ENCODE results near the gene COL5A1. TPM values are rescaled to one million over a fixed set of nuclear protein-coding genes. Genes with fewer than 3 reads are reported as not detected.

COL5A1 gene
- total and polyA plus RNA-seq, 11 donors, result 7.6 to 91.3 (median 13.4) TPM

DNA sequence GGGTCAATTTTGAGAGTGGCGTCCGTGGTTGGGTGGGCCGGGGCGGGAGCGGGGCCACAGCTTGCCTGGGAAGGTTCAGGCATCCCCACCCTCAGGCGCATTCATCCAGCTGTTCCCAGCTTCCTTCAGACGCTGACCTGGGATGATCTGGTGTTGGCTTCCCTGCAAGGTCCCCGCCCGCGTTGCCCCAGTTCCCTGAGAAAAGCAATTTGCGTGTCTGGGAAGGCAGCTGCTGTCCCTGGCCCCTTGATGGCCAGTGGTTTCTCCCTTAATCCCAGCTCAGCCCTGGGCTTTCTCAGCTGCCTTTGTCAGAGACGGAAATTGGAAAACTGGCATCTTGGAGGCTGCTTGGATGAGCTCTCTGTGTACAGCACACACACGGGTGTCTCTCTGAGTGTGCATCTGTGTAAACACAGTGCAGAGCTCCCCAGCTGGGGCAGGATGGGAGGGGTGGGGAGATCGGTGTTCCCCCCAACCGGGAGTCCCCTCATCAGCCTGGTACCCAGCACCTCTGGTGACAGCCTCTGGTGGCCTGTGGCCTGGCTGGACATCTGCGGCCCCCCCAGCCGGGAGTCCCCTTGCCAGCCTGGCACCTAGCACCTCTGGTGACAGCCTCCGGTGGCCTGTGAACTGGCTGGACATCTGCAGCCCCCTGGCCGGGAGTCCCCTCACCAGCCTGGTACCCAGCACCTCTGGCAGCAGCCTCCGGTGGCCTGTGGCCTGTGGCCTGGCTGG is 94.0 kb downstream of the COL5A1 start:
- WGBS, 4 donors, result 60 to 78% (median 70%) methylated on average over 16 to 20 of the region's 20 CpGs
- intact Hi-C loops (cut with DNase I), result loop anchor here in 7 of 10 donors (5.0 to 10.0 kb wide), 4 partner anchors 33 to 563 kb away; no protein-coding TSS in a partner anchor
- TF ChIP-seq POLR2A (IDR thresholded peaks at IDR 0.05), result no peak
- TF ChIP-seq, protein P1, sequence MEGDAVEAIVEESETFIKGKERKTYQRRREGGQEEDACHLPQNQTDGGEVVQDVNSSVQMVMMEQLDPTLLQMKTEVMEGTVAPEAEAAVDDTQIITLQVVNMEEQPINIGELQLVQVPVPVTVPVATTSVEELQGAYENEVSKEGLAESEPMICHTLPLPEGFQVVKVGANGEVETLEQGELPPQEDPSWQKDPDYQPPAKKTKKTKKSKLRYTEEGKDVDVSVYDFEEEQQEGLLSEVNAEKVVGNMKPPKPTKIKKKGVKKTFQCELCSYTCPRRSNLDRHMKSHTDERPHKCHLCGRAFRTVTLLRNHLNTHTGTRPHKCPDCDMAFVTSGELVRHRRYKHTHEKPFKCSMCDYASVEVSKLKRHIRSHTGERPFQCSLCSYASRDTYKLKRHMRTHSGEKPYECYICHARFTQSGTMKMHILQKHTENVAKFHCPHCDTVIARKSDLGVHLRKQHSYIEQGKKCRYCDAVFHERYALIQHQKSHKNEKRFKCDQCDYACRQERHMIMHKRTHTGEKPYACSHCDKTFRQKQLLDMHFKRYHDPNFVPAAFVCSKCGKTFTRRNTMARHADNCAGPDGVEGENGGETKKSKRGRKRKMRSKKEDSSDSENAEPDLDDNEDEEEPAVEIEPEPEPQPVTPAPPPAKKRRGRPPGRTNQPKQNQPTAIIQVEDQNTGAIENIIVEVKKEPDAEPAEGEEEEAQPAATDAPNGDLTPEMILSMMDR (IDR thresholded peaks at IDR 0.05), result no peak
- Histone ChIP-seq H3K36me3 (peaks cover 0 to 16% (median 0%) of the 10 kb centered on the region in 9 donors), H3K4me1 (peaks cover 0 to 66% (median 20%) of the 10 kb centered on the region in 12 donors), H3K4me3 (no peak overlapping the region), H3K27me3 (no peaks in the 10 kb centered on the region), H3K27ac (peak overlapping the region in 11 of 12 donors; percentile 20 to 90 (median 77)), H3K9me3 (no peaks in the 10 kb centered on the region)
- DNase-seq (peak; percentile 79 to 88 (median 83)), ATAC-seq (peak; percentile 57 to 78 (median 69))

DNA sequence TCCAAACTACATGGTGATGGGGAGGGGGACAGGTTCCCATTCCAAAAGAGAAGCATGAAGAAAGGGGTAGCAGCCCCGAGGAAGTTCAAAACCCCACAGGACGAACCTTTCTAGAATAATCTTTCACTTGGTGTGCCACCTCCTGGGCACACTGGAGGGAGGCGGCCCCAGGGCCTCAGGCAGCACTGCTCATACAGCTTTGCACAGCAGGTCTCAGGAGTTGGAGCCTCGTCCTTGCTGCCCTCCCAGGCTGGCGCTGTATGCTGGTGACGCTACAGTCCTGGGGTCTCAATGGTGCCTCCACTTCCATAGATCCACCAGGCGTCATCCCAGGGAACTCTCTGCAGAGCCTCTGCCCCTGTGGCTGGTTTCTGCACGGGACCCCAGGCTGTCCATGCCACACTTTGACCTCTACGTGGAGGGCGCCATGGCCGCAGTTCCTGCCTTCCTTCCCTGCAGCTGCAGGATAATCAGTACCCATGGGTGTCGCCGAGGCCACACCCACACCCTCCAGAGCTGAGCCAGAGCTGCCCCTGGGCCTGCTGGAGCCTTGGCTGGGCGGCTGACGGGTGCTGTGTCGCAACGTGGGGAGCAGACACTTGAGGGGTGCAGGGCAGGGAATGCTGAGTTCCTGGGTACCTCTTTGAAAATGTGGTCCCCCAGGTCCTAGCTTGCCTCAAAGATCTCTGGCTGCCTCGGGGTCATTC is 95.3 kb downstream of the COL5A1 start:
- DNase-seq (no peak), ATAC-seq (no peak)
- intact Hi-C loops (cut with DNase I), result loop anchor here in 7 of 10 donors (5.0 to 10.0 kb wide), 4 partner anchors 35 to 565 kb away; no protein-coding TSS in a partner anchor
- 79 to 87% (median 81%) methylated on average over 12 to 18 of the region's 18 CpGs for WGBS, 4 donors
- Histone ChIP-seq H3K36me3 (peaks cover 0 to 19% (median 0%) of the 10 kb centered on the region in 9 donors), H3K4me1 (peaks cover 0 to 55% (median 18%) of the 10 kb centered on the region in 12 donors), H3K27me3 (no peaks in the 10 kb centered on the region), H3K4me3 (no peak overlapping the region), H3K9me3 (no peaks in the 10 kb centered on the region), H3K27ac (peak overlapping the region in 5 of 12 donors; percentile 77 to 90 (median 87))
- TF ChIP-seq POLR2A (IDR thresholded peaks at IDR 0.05), result no peak
- TF ChIP-seq, protein P1 (IDR thresholded peaks at IDR 0.05), result no peak

DNA sequence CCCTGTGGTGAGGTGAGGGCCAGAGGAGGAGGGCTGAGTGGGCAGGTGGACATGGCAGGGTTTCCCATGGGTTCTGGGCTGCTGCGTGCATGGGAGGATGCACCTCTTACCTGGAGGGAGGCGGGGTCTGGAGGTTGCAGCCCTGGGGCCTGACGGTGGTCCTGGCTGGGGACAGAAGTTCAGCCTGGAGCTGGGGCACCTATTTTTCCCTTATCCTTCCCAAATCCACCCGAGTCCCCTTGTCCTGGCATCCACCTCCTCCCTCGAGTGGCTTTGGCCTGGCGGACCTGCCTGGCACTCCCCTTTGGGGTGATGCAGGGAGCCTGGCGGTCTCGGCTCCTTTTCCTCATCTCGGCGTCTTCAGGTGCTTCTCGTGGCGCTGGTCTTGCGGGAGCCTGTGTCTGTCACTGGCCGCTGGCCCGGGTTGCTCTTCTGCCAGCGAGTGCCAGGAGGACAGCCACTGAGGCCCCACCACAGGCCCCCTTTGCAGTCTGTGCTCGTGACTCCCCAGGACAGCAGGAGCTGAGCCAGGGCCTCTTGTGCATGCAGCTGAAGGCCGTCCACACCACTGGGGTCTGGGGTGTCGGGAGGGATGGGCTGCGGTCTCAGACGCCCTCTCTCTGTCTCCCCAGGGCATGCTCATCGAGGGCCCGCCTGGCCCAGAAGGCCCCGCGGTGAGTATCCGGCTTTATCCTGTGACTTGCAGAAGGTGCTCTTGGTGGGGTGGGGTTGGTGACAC is 96.4 kb downstream of the COL5A1 start:
- DNase-seq (no peak), ATAC-seq (no peak)
- no peaks in the 10 kb centered on the region for H3K9me3 ChIP-seq
- TF ChIP-seq, protein P1 (IDR thresholded peaks at IDR 0.05), result no peak
- TF ChIP-seq POLR2A (IDR thresholded peaks at IDR 0.05), result no peak
- no peaks in the 10 kb centered on the region for H3K27me3 ChIP-seq
- intact Hi-C loops (cut with DNase I), result loop anchor here in 9 of 10 donors (2.0 to 10.0 kb wide), 10 partner anchors 36 to 566 kb away; no protein-coding TSS in a partner anchor
- peaks cover 0 to 16% (median 0%) of the 10 kb centered on the region in 9 donors for H3K36me3 ChIP-seq
- peaks cover 0 to 50% (median 18%) of the 10 kb centered on the region in 12 donors for H3K4me1 ChIP-seq
- H3K27ac ChIP-seq, result no peak overlapping the region
- WGBS, 4 donors, result 86 to 91% (median 87%) methylated on average over 24 to 26 of the region's 26 CpGs
- no peak overlapping the region for H3K4me3 ChIP-seq

Data from heart left ventricle (tissue), 16 donors.